Trophoblast cell (in vitro differentiated cells and primary cell): Measurements from ENCODE around the gene FBXL12.

ENCODE experiments used
- DNase-seq, 2 donors: peaks; one replicate each; pipeline ENCODE4 v3.0.0-alpha.2; 2016
- H2AFZ ChIP-seq: 2 replicates; pipeline ENCODE4 v1.6.1; 2013; ENCODE audit warnings: low read length, moderate library complexity, mild to moderate bottlenecking; ENCODE audit not compliant: insufficient read depth, poor library complexity
- H2AK5ac ChIP-seq: 2 replicates; pipeline ENCODE4 v1.6.1; 2013; ENCODE audit warnings: mild to moderate bottlenecking, low read length
- H2BK120ac ChIP-seq: 2 replicates; pipeline ENCODE4 v1.6.1; 2013; ENCODE audit warnings: low read length, mild to moderate bottlenecking, moderate library complexity; ENCODE audit not compliant: insufficient read depth, poor library complexity
- H2BK12ac ChIP-seq: 2 replicates; pipeline ENCODE4 v1.6.1; 2013; ENCODE audit warnings: mild to moderate bottlenecking, low read length, moderate library complexity
- H2BK5ac ChIP-seq: 2 replicates; pipeline ENCODE4 v1.6.1; 2013; ENCODE audit warnings: low read length, low read depth, moderate library complexity, mild to moderate bottlenecking; ENCODE audit not compliant: poor library complexity
- H3K14ac ChIP-seq: 2 replicates; pipeline ENCODE4 v1.6.1; 2013; ENCODE audit warnings: mild to moderate bottlenecking, low read length
- H3K18ac ChIP-seq: 2 replicates; pipeline ENCODE4 v1.6.1; 2013; ENCODE audit warnings: mild to moderate bottlenecking, low read length
- H3K23ac ChIP-seq: 2 replicates; pipeline ENCODE4 v1.6.1; 2013; ENCODE audit warnings: low read length
- H3K27ac ChIP-seq: 2 replicates; pipeline ENCODE4 v1.5.1; 2013; ENCODE audit warnings: low read depth, mild to moderate bottlenecking, inconsistent platforms, low read length, moderate library complexity
- H3K27me3 ChIP-seq: 2 replicates; pipeline ENCODE4 v1.6.1; 2013; ENCODE audit warnings: inconsistent platforms, mild to moderate bottlenecking, low read length, moderate library complexity; ENCODE audit not compliant: insufficient read depth
- H3K36me3 ChIP-seq, 2 experiments: 1 replicate in 1 of 2; 2 replicates in 1 of 2; pipeline ENCODE4 v1.6.1; 2013; ENCODE audit warnings: low read length in 2 of 2, mild to moderate bottlenecking in 2 of 2, moderate library complexity in 1 of 2; ENCODE audit not compliant: insufficient read depth in 2 of 2, control insufficient read depth in 1 of 2
- H3K4ac ChIP-seq: 2 replicates; pipeline ENCODE4 v1.6.1; 2013; ENCODE audit warnings: low read depth, mild to moderate bottlenecking, low read length, moderate library complexity
- H3K4me1 ChIP-seq, 2 experiments: 1 replicate in 1 of 2; 2 replicates in 1 of 2; pipeline ENCODE4 v1.6.1; 2013; ENCODE audit warnings: low read length in 2 of 2, mild to moderate bottlenecking in 2 of 2, moderate library complexity in 1 of 2; ENCODE audit not compliant: insufficient read depth in 2 of 2, control insufficient read depth in 1 of 2
- H3K4me2 ChIP-seq: 2 replicates; pipeline ENCODE4 v1.6.1; 2013; ENCODE audit warnings: inconsistent platforms, mild to moderate bottlenecking, low read length, moderate library complexity
- H3K4me3 ChIP-seq: 2 replicates; pipeline ENCODE4 v1.5.1; 2013; ENCODE audit warnings: mild to moderate bottlenecking, low read depth, low read length, inconsistent platforms
- H3K79me1 ChIP-seq: one replicate; pipeline ENCODE4 v1.6.1; 2013; ENCODE audit warnings: low read length
- H3K79me2 ChIP-seq: 2 replicates; pipeline ENCODE4 v1.6.1; 2013; ENCODE audit warnings: low read length, mild to moderate bottlenecking; ENCODE audit not compliant: control insufficient read depth, insufficient read depth, poor library complexity
- H3K9ac ChIP-seq: 2 replicates; pipeline ENCODE4 v1.6.1; 2013; ENCODE audit warnings: mild to moderate bottlenecking, low read length
- H3K9me3 ChIP-seq: 2 replicates; pipeline ENCODE4 v1.6.1; 2013; ENCODE audit warnings: low read depth, mild to moderate bottlenecking, control low read depth, inconsistent platforms, low read length; ENCODE audit not compliant: insufficient read depth
- H4K12ac ChIP-seq: 2 replicates; pipeline ENCODE4 v1.6.1; 2013; ENCODE audit warnings: low read depth, mild to moderate bottlenecking, low read length, moderate library complexity
- H4K8ac ChIP-seq: 2 replicates; pipeline ENCODE4 v1.6.1; 2013; ENCODE audit warnings: low read depth, mild to moderate bottlenecking, low read length, moderate library complexity
- H4K91ac ChIP-seq: one replicate; pipeline ENCODE4 v1.6.1; 2013; ENCODE audit warnings: low read depth, mild to moderate bottlenecking, low read length, moderate library complexity
- WGBS: extraction: QIAGEN DNeasy Blood & Tissue Kit; methylation state at CpG from one replicate; pipeline ENCODE4 v1.1.7; 2013; ENCODE audit warnings: missing lambda C conversion rate; ENCODE audit not compliant: insufficient read length, insufficient coverage; ENCODE audit errors: extremely low coverage; 5-methylcytosine and 5-hydroxymethylcytosine counted together

The FBXL12 gene

DNA sequence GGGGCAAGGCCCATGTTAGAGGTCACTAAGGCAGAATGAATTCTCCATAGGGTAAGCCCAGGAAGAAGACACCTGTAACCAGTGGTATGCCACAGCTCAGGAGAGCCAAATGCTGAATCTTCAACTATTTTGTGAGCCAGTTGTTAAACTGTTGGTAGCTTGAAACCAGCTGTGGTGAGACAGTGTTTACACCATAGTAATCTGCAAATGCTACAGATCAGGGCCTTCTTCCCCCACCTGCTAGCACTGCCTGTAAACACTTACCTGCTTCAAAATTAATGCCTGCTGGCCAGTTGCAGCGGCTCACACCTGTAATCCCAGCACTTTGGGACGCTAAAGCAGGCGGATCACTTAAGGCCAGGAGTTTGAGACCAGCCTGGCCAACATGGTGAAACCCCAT lies 12.1 kb downstream of the FBXL12 start:
- H2BK5ac ChIP-seq = no peak overlapping the region
- H2AFZ ChIP-seq = no peak overlapping the region
- no peaks in the 10 kb centered on the region for H3K79me1 ChIP-seq
- H3K4me2 ChIP-seq = no peak overlapping the region
- H3K9ac ChIP-seq = no peak overlapping the region
- H2BK120ac ChIP-seq = no peak overlapping the region
- peaks cover 49 to 56% of the 10 kb centered on the region in 2 experiments for H3K36me3 ChIP-seq
- H3K23ac ChIP-seq = no peak overlapping the region
- H3K4ac ChIP-seq = no peak overlapping the region
- no peaks in the 10 kb centered on the region for H3K4me1 ChIP-seq
- H3K27ac ChIP-seq = no peak overlapping the region
- DNase-seq = no peak
- no peak overlapping the region for H4K8ac ChIP-seq
- H3K4me3 ChIP-seq = no peak overlapping the region
- no CpG with 5 or more reads among the region's 3 CpGs for WGBS
- no peaks in the 10 kb centered on the region for H3K27me3 ChIP-seq
- no peak overlapping the region for H3K18ac ChIP-seq
- H4K91ac ChIP-seq = no peak overlapping the region
- no peaks in the 10 kb centered on the region for H3K9me3 ChIP-seq
- H2AK5ac ChIP-seq = no peak overlapping the region
- no peak overlapping the region for H3K14ac ChIP-seq
- H4K12ac ChIP-seq = no peak overlapping the region
- H2BK12ac ChIP-seq = no peak overlapping the region
- H3K79me2 ChIP-seq = no peaks in the 10 kb centered on the region

DNA sequence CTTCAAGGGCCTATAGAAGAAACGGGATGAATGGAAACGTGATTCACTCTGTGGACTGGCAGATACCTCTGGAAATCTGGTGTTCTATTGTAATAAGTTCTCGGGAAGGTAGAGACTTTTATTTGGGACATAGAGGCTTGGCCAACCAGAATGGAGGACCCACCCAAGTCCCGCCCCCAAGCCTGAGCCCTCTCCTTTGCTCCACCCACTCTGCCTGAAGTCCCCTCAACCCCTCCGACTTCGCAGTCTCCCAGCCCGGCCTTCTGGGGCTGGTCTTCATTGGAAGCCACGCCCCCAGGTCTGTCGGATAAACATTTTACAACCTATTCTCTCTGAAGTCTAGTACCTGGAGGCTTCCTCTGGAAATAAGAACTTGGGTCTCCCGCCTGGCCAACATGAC lies 16.9 kb downstream of the FBXL12 start:
- no peak for DNase-seq
- peaks cover 15 to 18% of the 10 kb centered on the region in 2 experiments for H3K36me3 ChIP-seq
- no peak overlapping the region for H3K4ac ChIP-seq
- H3K9me3 ChIP-seq = no peaks in the 10 kb centered on the region
- H3K27ac ChIP-seq = no peak overlapping the region
- H4K12ac ChIP-seq = no peak overlapping the region
- H3K4me1 ChIP-seq = peaks cover 3 to 6% of the 10 kb centered on the region in 2 experiments
- H3K18ac ChIP-seq = no peak overlapping the region
- no peak overlapping the region for H3K23ac ChIP-seq
- H3K4me2 ChIP-seq = no peak overlapping the region
- H2BK120ac ChIP-seq = no peak overlapping the region
- H4K8ac ChIP-seq = no peak overlapping the region
- H2AFZ ChIP-seq = no peak overlapping the region
- no peak overlapping the region for H2BK12ac ChIP-seq
- H3K14ac ChIP-seq = no peak overlapping the region
- no peak overlapping the region for H3K9ac ChIP-seq
- H3K27me3 ChIP-seq = no peaks in the 10 kb centered on the region
- H3K79me1 ChIP-seq = no peaks in the 10 kb centered on the region
- H2BK5ac ChIP-seq = no peak overlapping the region
- no peaks in the 10 kb centered on the region for H3K79me2 ChIP-seq
- no peak overlapping the region for H3K4me3 ChIP-seq
- H4K91ac ChIP-seq = no peak overlapping the region
- H2AK5ac ChIP-seq = no peak overlapping the region
- WGBS = no CpG with 5 or more reads among the region's 10 CpGs

DNA sequence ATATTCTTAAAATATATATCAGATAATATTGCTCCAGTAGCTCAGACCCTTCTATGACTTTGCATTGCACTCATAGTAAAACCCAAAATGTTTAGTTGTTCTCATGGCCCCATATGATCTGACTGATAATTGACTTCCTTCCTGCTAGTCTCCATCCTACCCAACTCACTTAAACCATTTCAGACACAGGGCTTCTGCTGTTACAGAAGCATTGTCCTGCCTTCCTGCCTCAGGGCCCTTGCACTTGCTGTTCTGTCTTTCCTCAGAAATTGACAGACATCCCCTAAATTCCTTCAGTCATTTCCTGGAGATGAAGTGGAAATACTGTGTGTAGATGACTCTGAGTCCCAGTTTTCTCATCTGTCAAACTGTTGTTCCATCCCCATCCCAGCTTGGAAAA lies 19.7 kb downstream of the FBXL12 start:
- no peaks in the 10 kb centered on the region for H3K79me1 ChIP-seq
- H3K36me3 ChIP-seq = peaks cover 4 to 7% of the 10 kb centered on the region in 2 experiments
- H2BK12ac ChIP-seq = no peak overlapping the region
- H3K23ac ChIP-seq = no peak overlapping the region
- no peak for DNase-seq
- no peak overlapping the region for H3K9ac ChIP-seq
- H4K12ac ChIP-seq = no peak overlapping the region
- H3K4ac ChIP-seq = no peak overlapping the region
- no peak overlapping the region for H2BK120ac ChIP-seq
- H3K9me3 ChIP-seq = no peaks in the 10 kb centered on the region
- no peak overlapping the region for H2BK5ac ChIP-seq
- H3K79me2 ChIP-seq = no peaks in the 10 kb centered on the region
- H3K27me3 ChIP-seq = no peaks in the 10 kb centered on the region
- no peak overlapping the region for H3K27ac ChIP-seq
- no peak overlapping the region for H3K4me3 ChIP-seq
- H4K91ac ChIP-seq = no peak overlapping the region
- H2AK5ac ChIP-seq = no peak overlapping the region
- H3K4me1 ChIP-seq = peaks cover 3 to 6% of the 10 kb centered on the region in 2 experiments
- H3K14ac ChIP-seq = no peak overlapping the region
- H3K4me2 ChIP-seq = no peak overlapping the region
- H2AFZ ChIP-seq = no peak overlapping the region
- no peak overlapping the region for H3K18ac ChIP-seq
- no peak overlapping the region for H4K8ac ChIP-seq

DNA sequence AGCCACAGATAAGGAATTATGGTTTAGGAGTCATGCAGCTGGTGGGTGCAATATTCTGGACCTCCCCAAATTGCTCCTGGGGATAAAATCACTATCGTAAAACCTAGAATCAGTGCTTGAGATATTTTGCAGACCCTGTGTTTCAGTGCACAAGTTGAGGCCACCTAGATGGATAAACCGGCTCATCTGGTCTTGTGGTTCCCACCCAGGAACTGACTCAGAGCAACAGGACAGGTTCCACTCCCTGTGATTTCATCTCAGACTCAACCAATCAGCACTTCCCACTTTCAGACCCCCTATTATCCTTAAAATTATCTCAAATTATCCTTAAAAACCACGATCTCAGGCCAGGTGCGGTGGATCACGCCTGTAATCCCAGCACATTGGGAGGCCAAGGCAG lies 21.0 kb downstream of the FBXL12 start:
- Histone ChIP-seq H4K91ac (no peak overlapping the region), H3K23ac (no peak overlapping the region), H3K4me2 (no peak overlapping the region), H3K36me3 (peaks cover 0 to under 1% of the 10 kb centered on the region in 2 experiments), H3K4me1 (peaks cover 3 to 9% of the 10 kb centered on the region in 2 experiments), H2BK12ac (no peak overlapping the region), H4K8ac (no peak overlapping the region), H3K79me2 (peaks cover 1% of the 10 kb centered on the region), H3K14ac (no peak overlapping the region), H2BK120ac (no peak overlapping the region), H3K27me3 (no peaks in the 10 kb centered on the region), H3K27ac (no peak overlapping the region), H3K4ac (no peak overlapping the region), H3K9ac (no peak overlapping the region), H2AK5ac (no peak overlapping the region), H3K4me3 (no peak overlapping the region), H4K12ac (no peak overlapping the region), H3K18ac (no peak overlapping the region), H2BK5ac (no peak overlapping the region), H2AFZ (no peak overlapping the region), H3K79me1 (peaks cover 1% of the 10 kb centered on the region), H3K9me3 (no peaks in the 10 kb centered on the region)
- no peak for DNase-seq
- 100% methylated on average over 1 of the region's 5 CpGs for WGBS
